Stimulated activated naive B cell treated with anti-CD40 and anti-IgM and Interleukin-4, amounts not matched to agents 10 μg/mL and 1 μg/mL and 100 μg/mL, for 72 hours (primary cell): Measurements from ENCODE around the gene MSRB3.

Experiments
- ATAC-seq, 2 donors: fragments of 150-1000 bp; cut with Tn5 transposase; replicated peaks; 2 replicates each; pipeline ENCODE4 v1.10.0; 2021; ENCODE audit warnings: moderate library complexity in 1 of 2
- DNase-seq: peaks from one replicate; pipeline ENCODE4 v3.0.0; 2021
- H3K27ac Mint-ChIP-seq: one replicate; pipeline ENCODE4 v1.8.0; 2022; ENCODE audit warnings: mild to moderate bottlenecking, mixed read lengths
- H3K27me3 Mint-ChIP-seq, 2 donors: one replicate each; pipeline ENCODE4 v1.8.0; 2022; ENCODE audit warnings: mixed read lengths in 2 of 2
- H3K36me3 Mint-ChIP-seq, 2 donors: one replicate each; pipeline ENCODE4 v1.8.0; 2022; ENCODE audit warnings: mixed read lengths in 2 of 2, mild to moderate bottlenecking in 1 of 2
- H3K4me1 Mint-ChIP-seq, 2 donors: one replicate each; pipeline ENCODE4 v1.8.0; 2022; ENCODE audit warnings: mixed read lengths in 2 of 2, mild to moderate bottlenecking in 1 of 2
- H3K4me3 Mint-ChIP-seq, 2 donors: one replicate each; pipeline ENCODE4 v1.8.0; 2022; ENCODE audit warnings: mild to moderate bottlenecking in 2 of 2, mixed read lengths in 2 of 2, moderate library complexity in 1 of 2
- H3K9me3 Mint-ChIP-seq, 2 donors: one replicate each; pipeline ENCODE4 v1.8.0; 2022; ENCODE audit warnings: mixed read lengths in 2 of 2, mild to moderate bottlenecking in 1 of 2

The MSRB3 gene

DNA sequence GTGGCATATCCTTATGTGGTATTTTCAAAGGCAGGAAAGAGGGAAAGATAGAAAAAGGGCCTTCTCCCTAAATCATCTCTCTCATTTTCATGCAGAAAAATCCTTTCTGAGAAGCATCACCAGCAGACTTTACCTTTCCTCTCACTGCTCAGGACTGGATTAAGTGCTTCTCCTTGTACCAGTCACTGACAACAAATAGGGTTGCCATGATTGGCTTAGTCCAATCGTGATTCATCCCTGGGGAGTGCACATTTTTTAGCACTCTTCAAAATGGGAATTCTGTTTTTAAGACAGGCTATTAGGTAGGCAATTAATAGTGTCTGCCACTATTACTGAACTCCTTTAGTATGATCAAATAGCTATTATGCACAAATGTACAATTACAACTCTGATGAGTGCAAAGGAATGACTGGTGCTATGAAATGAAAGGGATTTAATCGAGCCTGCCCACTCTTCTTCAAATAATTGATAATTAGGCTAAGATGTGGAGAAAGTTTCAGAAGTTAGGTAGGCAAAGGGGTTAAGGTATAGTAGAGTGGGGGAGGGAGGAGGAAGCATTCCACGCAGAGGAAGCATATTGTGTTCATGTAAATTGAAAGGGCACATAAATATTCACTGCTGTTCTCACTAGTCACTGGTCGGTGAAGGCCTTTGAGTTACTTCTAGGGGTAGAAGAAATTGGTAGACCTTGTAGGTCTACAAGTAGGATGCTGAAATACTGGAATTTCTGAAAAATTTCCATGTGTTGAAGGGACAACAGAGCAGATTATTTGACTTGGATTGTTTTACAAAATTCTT, 84.0 kb downstream of the MSRB3 start:
- Mint-ChIP-seq H3K36me3 (no peaks in the 10 kb centered on the region), H3K4me3 (no peak overlapping the region), H3K27me3 (no peaks in the 10 kb centered on the region), H3K4me1 (no peaks in the 10 kb centered on the region), H3K27ac (no peak overlapping the region), H3K9me3 (no peaks in the 10 kb centered on the region)
- DNase-seq (no peak), ATAC-seq (no peak)

DNA sequence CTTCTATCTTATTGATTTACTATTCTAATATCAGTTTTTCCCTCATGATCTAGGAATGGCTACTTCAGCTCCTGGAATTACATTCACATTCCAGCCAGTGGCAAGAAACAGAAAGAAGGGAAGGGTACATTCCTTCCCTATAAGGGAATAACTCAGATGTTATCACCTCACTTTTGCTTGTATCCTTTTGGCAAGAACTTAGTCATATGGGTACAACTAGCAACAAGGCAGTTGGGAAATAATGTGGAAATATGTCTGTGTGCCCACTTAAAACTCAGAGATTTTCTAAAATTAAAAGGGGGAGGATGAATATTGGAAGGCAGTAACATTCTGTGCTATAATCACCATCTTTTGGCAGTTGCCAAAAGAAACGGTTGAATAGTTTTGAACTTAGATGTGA, 85.6 kb downstream of the MSRB3 start:
- no peak for DNase-seq
- Mint-ChIP-seq H3K4me1 (no peaks in the 10 kb centered on the region), H3K4me3 (no peak overlapping the region), H3K9me3 (no peaks in the 10 kb centered on the region), H3K27ac (no peak overlapping the region), H3K36me3 (no peaks in the 10 kb centered on the region), H3K27me3 (no peaks in the 10 kb centered on the region)
- ATAC-seq: no peak

GRCh38 chr12:65367396-65367795, 88.9 kb downstream of the MSRB3 start:
- H3K4me1 Mint-ChIP-seq: no peaks in the 10 kb centered on the region
- no peaks in the 10 kb centered on the region for H3K9me3 Mint-ChIP-seq
- no peak overlapping the region for H3K27ac Mint-ChIP-seq
- DNase-seq (no peak), ATAC-seq (no peak)
- no peak overlapping the region for H3K4me3 Mint-ChIP-seq
- H3K27me3 Mint-ChIP-seq: no peaks in the 10 kb centered on the region
- H3K36me3 Mint-ChIP-seq: no peaks in the 10 kb centered on the region

DNA sequence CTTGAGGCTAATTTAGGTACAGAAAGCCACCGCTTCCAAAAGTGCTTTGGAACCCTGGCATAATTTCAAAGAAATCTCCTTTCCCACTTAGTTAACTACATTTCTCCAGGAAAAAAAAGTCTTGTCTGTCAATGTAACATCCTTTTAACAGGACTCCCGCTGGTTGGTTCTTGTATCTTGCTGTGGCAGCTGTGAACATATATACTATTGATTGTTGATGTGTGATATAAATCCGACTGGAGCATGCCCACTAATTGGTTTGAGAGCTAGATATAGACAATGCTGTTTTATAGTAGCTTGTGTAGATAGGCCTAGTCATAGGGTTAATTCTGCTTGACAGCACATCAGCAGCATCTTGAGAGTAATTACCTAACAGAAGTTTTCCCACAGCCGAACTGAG, 89.6 kb downstream of the MSRB3 start:
- ATAC-seq (no peak), DNase-seq (no peak)
- no peak overlapping the region for H3K27ac Mint-ChIP-seq
- no peaks in the 10 kb centered on the region for H3K36me3 Mint-ChIP-seq
- H3K4me3 Mint-ChIP-seq: no peak overlapping the region
- no peaks in the 10 kb centered on the region for H3K9me3 Mint-ChIP-seq
- H3K4me1 Mint-ChIP-seq: no peaks in the 10 kb centered on the region
- no peaks in the 10 kb centered on the region for H3K27me3 Mint-ChIP-seq

GRCh38 chr12:65372574-65372973, 94.1 kb downstream of the MSRB3 start:
- H3K27ac Mint-ChIP-seq: no peak overlapping the region
- H3K27me3 Mint-ChIP-seq: no peaks in the 10 kb centered on the region
- H3K4me1 Mint-ChIP-seq: no peaks in the 10 kb centered on the region
- no peaks in the 10 kb centered on the region for H3K36me3 Mint-ChIP-seq
- H3K4me3 Mint-ChIP-seq: no peak overlapping the region
- DNase-seq: no peak
- H3K9me3 Mint-ChIP-seq: no peaks in the 10 kb centered on the region
- ATAC-seq: no peak

DNA sequence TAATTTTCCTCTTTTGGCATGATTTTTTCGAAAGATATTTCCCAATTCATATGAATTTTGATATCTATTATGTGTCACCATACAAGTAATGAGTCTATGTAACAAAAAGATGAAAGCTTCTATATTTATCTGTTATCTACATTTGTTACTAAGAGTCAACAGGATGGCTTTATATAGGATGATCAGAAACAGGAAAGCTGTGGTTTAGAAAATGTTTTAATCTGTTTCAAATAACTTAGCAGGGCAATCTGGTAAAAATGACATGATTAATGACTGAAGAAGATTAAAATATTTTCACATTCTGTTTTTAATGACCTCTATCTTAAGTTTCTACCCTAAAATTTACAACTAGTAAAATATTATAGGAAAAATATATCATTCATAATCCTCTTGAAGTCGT, 105.8 kb downstream of the MSRB3 start:
- H3K4me3 Mint-ChIP-seq: no peak overlapping the region
- H3K36me3 Mint-ChIP-seq: no peaks in the 10 kb centered on the region
- ATAC-seq: no peak
- no peak overlapping the region for H3K27ac Mint-ChIP-seq
- no peak for DNase-seq
- H3K9me3 Mint-ChIP-seq: no peaks in the 10 kb centered on the region
- no peaks in the 10 kb centered on the region for H3K27me3 Mint-ChIP-seq
- H3K4me1 Mint-ChIP-seq: no peaks in the 10 kb centered on the region

GRCh38 chr12:65387396-65387795, 108.9 kb downstream of the MSRB3 start:
- H3K4me1 Mint-ChIP-seq: no peaks in the 10 kb centered on the region
- ATAC-seq (no peak), DNase-seq (no peak)
- no peak overlapping the region for H3K27ac Mint-ChIP-seq
- H3K27me3 Mint-ChIP-seq: no peaks in the 10 kb centered on the region
- no peak overlapping the region for H3K4me3 Mint-ChIP-seq
- no peaks in the 10 kb centered on the region for H3K36me3 Mint-ChIP-seq
- no peaks in the 10 kb centered on the region for H3K9me3 Mint-ChIP-seq

DNA sequence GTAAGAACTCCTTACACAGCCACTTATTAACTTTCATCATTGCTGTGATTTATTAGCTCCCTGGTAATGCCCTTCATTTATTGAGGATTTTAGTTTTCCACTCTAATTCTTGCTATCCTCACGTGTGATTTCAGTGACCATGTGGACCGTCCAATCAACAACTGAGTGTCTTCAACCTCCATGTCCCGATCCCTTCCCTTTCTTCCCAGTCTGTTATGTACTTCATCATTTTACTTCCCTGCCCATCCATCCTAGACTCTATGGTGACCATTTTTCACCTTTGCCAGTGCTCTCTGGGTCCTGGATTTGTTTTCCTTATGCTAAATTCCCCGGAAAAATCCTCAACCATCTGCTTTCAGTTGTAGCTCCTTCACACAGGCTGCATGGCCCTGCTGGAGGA, 111.0 kb downstream of the MSRB3 start:
- no peaks in the 10 kb centered on the region for H3K36me3 Mint-ChIP-seq
- no peaks in the 10 kb centered on the region for H3K27me3 Mint-ChIP-seq
- H3K9me3 Mint-ChIP-seq: peaks cover 0 to 2% of the 10 kb centered on the region in 2 donors
- H3K27ac Mint-ChIP-seq: no peak overlapping the region
- H3K4me3 Mint-ChIP-seq: no peak overlapping the region
- ATAC-seq (no peak), DNase-seq (no peak)
- no peaks in the 10 kb centered on the region for H3K4me1 Mint-ChIP-seq

GRCh38 chr12:65391711-65392110, 113.2 kb downstream of the MSRB3 start:
- Mint-ChIP-seq H3K36me3 (no peaks in the 10 kb centered on the region), H3K27me3 (no peaks in the 10 kb centered on the region), H3K9me3 (peaks cover 8 to 12% of the 10 kb centered on the region in 2 donors), H3K27ac (no peak overlapping the region), H3K4me3 (no peak overlapping the region), H3K4me1 (no peaks in the 10 kb centered on the region)
- no peak for DNase-seq
- ATAC-seq: no peak

GRCh38 chr12:65392491-65392890, 114.0 kb downstream of the MSRB3 start:
- Mint-ChIP-seq H3K27me3 (no peaks in the 10 kb centered on the region), H3K4me1 (no peaks in the 10 kb centered on the region), H3K4me3 (no peak overlapping the region), H3K9me3 (peaks cover 9 to 20% of the 10 kb centered on the region in 2 donors), H3K36me3 (no peaks in the 10 kb centered on the region), H3K27ac (no peak overlapping the region)
- no peak for ATAC-seq
- DNase-seq: no peak

DNA sequence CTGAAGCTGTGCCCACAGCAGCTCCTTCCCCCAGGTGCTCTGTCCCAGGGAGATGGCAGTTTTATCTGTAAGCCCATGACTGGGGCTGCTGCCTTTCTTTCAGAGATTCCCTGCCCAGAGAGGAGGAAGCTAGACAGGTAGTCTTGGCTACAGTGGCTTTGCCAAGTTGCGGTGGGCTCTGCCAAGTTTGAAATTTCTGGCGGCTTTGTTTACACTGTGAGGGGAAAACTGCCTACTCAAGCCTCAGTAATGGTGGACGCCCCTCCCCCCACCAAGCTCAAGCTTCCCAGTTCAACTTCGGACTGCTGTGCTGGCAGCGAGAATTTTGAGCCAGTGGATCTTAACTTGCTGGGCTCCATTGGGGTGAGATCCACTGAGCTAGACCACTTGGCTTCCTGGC, 124.7 kb downstream of the MSRB3 start:
- H3K27ac Mint-ChIP-seq: no peak overlapping the region
- H3K4me3 Mint-ChIP-seq: no peak overlapping the region
- peaks cover 17 to 19% of the 10 kb centered on the region in 2 donors for H3K9me3 Mint-ChIP-seq

GRCh38 chr12:65407388-65408149, 129.1 kb downstream of the MSRB3 start:
- Mint-ChIP-seq H3K27me3 (no peaks in the 10 kb centered on the region), H3K4me1 (no peaks in the 10 kb centered on the region), H3K36me3 (no peaks in the 10 kb centered on the region), H3K27ac (no peak overlapping the region), H3K9me3 (peaks cover 0 to 6% of the 10 kb centered on the region in 2 donors), H3K4me3 (no peak overlapping the region)
- ATAC-seq (no peak), DNase-seq (no peak)

More for the DNA sequence above, 124.7 kb downstream of the MSRB3 start:
- DNase-seq (no peak), ATAC-seq (no peak)
- Mint-ChIP-seq H3K27me3 (no peaks in the 10 kb centered on the region), H3K36me3 (no peaks in the 10 kb centered on the region), H3K4me1 (no peaks in the 10 kb centered on the region)

GRCh38 chr12:65408441-65408840, 130.0 kb downstream of the MSRB3 start:
- no peak for ATAC-seq
- Mint-ChIP-seq H3K36me3 (no peaks in the 10 kb centered on the region), H3K27ac (no peak overlapping the region), H3K4me3 (no peak overlapping the region), H3K9me3 (peaks cover 0 to 6% of the 10 kb centered on the region in 2 donors), H3K4me1 (no peaks in the 10 kb centered on the region), H3K27me3 (no peaks in the 10 kb centered on the region)
- DNase-seq: no peak

- H3K27me3 Mint-ChIP-seq: no peaks in the 10 kb centered on the region
- H3K36me3 Mint-ChIP-seq: no peaks in the 10 kb centered on the region
- no peak overlapping the region for H3K27ac Mint-ChIP-seq
- no peak overlapping the region for H3K4me3 Mint-ChIP-seq
- DNase-seq: no peak
- H3K9me3 Mint-ChIP-seq: peaks cover 0 to 6% of the 10 kb centered on the region in 2 donors
- ATAC-seq: no peak
- H3K4me1 Mint-ChIP-seq: no peaks in the 10 kb centered on the region
These were observed 131.2 kb downstream of the MSRB3 start for GRCh38 chr12:65409726-65410125.

DNA sequence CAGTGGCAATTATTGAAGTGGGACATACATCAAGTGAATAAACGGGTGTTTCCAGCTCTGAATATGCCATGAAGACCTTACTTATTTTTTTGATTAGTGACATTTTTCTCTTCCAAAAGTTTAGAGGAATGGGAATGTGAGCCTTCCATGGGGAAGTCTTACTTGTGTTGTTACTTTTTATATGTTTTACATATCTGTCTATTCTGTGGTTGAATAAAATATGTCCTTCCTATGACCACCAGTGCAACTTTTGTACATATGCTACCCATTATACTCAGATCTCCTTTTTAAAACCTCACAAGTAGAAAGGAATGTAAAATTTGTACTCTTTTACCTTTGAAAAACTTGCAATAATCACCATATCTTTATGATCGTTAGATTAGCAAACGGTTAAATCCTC, 132.7 kb downstream of the MSRB3 start:
- Mint-ChIP-seq H3K27ac (no peak overlapping the region), H3K27me3 (no peaks in the 10 kb centered on the region), H3K4me1 (no peaks in the 10 kb centered on the region), H3K36me3 (no peaks in the 10 kb centered on the region), H3K9me3 (peaks cover 0 to 6% of the 10 kb centered on the region in 2 donors), H3K4me3 (no peak overlapping the region)
- ATAC-seq (no peak), DNase-seq (no peak)
